Measurements from ENCODE around the gene PIP5KL1. TPM values are rescaled to one million over a fixed set of nuclear protein-coding genes. Genes with fewer than 3 reads are reported as not detected.

Gene PIP5KL1
- total RNA-seq (2021; fragmentation: NEBNext Ultra II Directional; extraction: Animal tissue kit (Norgen Biotek cat#: 25700)), result 1 to 10 TPM; 1.7 to 3.1 (median 2.1) TPM
- long read RNA-seq, partial matches to known transcripts, result 0 of 2 reads
- long read RNA-seq, other reads (novel, unspliced or antisense), result 1 of 2 reads

- no peaks in the 10 kb centered on the region for H3K9me3 Mint-ChIP-seq
Observed at GRCh38 chr9:127930231-127931091, at the start of gene PIP5KL1. TSS of gene PIP5KL1 (minus strand) at chr9:127930777. CDS start at chr9:127930752, 25 bp downstream.

GRCh38 chr9:127980060-127980705 is 49.6 kb upstream of the PIP5KL1 start:
- Mint-ChIP-seq H3K27ac (peak overlapping the region; percentile 82), H3K4me1 (ENCODE audit: low read depth) (peaks cover 40% of the 10 kb centered on the region), H3K9me3 (no peaks in the 10 kb centered on the region), H3K4me3 (peak overlapping the region; percentile 97), H3K27me3 (ENCODE audit: insufficient read depth) (no peaks in the 10 kb centered on the region; the same call in 1 of the 2 replicates), H3K36me3 (ENCODE audit: low read depth) (no peaks in the 10 kb centered on the region)
- no peak for DNase-seq
- no peak for TF ChIP-seq CTCF (IDR thresholded peaks at IDR 0.05)

More at GRCh38 chr9:127930231-127931091, at the start of gene PIP5KL1:
- Mint-ChIP-seq H3K36me3 (ENCODE audit: low read depth) (peaks cover 6% of the 10 kb centered on the region; the same call in 1 of the 2 replicates), H3K27ac (peak within 1 kb of the TSS; percentile 96), H3K4me3 (peak within 1 kb of the TSS; percentile 75), H3K27me3 (ENCODE audit: insufficient read depth) (peaks cover 4% of the 10 kb centered on the region), H3K4me1 (ENCODE audit: low read depth) (peaks cover 46% of the 10 kb centered on the region)
- peak; percentile 38 for TF ChIP-seq CTCF (IDR thresholded peaks at IDR 0.05)
- peak; percentile 72 for DNase-seq

- no peak for TF ChIP-seq CTCF (IDR thresholded peaks at IDR 0.05)
- H3K27me3 Mint-ChIP-seq (ENCODE audit: insufficient read depth), result no peaks in the 10 kb centered on the region; the same call in none of the 2 replicates
- peak overlapping the region; percentile 82 for H3K27ac Mint-ChIP-seq
- no peaks in the 10 kb centered on the region for H3K36me3 Mint-ChIP-seq (ENCODE audit: low read depth)
- H3K4me3 Mint-ChIP-seq, result peak overlapping the region; percentile 97
- H3K9me3 Mint-ChIP-seq, result no peaks in the 10 kb centered on the region
- H3K4me1 Mint-ChIP-seq (ENCODE audit: low read depth), result peaks cover 46% of the 10 kb centered on the region
- DNase-seq, result peak; percentile 57
Observed at GRCh38 chr9:127979333-127980059, 48.9 kb upstream of the PIP5KL1 start.

- H3K27ac Mint-ChIP-seq, result peak overlapping the region; percentile 82
Observed at GRCh38 chr9:127979015-127979332, 48.4 kb upstream of the PIP5KL1 start.

More at GRCh38 chr9:127979015-127979332, 48.4 kb upstream of the PIP5KL1 start:
- Mint-ChIP-seq H3K36me3 (ENCODE audit: low read depth) (no peaks in the 10 kb centered on the region), H3K9me3 (no peaks in the 10 kb centered on the region), H3K4me3 (peak overlapping the region; percentile 97), H3K27me3 (ENCODE audit: insufficient read depth) (no peaks in the 10 kb centered on the region; the same call in none of the 2 replicates), H3K4me1 (ENCODE audit: low read depth) (peaks cover 51% of the 10 kb centered on the region)
- no peak for TF ChIP-seq CTCF (IDR thresholded peaks at IDR 0.05)
- no peak for DNase-seq
